HuH-7 (cell line): ENCODE measurements around the gene TRMT61A.

ENCODE experiments used
- DNase-seq: peaks from one replicate; pipeline ENCODE4 v3.0.0; 2011; ENCODE audit warnings: low spot score

TRMT61A gene

DNA sequence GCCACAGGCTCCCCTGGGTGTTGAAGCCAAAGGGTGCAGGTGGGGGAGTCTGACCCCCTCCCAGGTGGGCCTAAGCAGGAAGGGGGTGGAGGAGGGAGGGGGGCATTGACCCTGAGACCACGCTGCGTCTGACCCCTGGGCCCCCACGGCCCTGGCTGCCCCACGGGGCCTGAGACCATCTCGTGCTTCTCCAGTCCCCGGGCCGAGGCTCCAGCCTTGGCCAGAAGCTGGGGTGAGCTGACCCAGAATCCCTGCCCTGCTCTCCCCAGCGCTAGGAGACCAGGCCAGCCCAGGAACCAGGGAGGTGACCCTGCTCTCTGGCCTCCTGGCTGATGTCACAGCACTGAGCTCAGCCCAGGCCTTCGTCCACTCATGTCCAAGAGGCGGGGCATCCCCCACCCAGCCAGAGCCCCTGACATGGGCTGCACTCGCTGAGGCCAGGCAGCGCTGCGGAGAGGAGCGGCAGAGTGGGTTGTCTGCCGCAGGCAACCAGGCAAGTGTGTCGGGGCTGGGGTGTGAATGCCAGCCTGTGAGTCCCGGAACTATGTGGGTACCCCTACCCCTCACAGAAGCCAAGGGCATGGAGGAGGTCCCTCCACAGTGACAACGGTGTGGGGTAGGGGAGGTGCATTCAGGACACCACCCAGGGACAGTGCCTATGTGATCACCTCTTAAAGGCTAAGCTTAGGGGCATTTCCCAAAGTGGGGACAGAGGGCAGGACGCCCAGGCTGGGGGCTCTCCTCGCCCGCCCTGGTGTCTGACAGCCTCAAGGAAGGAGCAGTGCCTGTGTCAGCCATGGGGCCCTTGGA is 6.3 kb downstream of the TRMT61A start:
- DNase-seq = no peak

DNA sequence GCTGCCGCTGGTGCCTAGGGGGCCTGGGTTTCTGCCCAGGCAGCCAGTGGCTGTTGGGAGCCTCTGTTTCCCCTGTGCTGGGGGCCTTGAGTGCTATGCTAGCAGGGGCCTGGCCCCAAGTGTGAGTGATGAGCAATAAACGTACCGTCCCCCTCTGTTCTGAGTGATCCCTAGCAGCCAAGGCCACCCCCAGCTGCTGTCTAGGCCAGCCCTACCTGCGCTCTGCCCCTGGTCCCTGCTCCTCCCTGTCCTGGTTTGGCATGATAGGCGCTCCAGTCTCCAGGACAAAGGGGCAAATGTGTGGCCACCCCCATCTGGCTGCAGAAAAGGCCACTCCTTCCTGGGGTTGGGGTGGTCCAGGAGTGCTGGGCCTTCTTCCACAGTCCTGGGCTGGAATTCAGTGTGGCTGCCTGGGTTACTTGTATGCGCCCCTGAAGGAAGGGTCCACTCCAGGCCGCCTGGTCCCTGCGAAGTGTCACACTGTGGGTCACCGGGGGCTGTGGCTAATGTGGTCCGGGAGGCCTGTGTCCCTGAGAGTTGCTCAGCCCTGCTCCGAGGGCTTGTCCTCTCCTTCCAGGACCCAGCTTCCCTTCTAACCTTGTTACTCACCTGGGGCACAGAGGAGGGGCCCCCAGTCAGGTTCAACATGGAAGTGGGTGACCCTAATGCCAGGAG is 7.0 kb downstream of the TRMT61A start:
- no peak for DNase-seq

DNA sequence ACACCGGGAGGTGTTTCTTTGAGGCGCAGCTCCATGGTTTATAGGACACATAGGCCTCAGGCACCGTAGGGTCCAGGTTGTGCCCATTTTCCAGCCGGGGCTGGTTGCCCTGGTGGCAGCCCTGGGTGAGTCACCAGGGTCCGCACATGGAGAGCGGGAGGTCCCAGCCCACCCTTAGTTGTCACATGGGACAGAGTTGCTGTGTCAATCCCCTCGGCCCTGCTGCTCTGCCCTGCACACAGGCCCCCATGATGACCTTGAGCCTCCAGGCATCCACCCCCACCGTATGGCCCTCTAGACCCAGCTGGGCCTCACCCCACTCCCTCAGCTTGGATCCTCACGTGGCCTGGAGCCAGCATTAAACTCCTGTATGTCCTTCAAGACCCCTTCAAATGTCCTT is 7.7 kb downstream of the TRMT61A start:
- DNase-seq = no peak

GRCh38 chr14:103537175-103537990 is 8.4 kb downstream of the TRMT61A start:
- no peak for DNase-seq

DNA sequence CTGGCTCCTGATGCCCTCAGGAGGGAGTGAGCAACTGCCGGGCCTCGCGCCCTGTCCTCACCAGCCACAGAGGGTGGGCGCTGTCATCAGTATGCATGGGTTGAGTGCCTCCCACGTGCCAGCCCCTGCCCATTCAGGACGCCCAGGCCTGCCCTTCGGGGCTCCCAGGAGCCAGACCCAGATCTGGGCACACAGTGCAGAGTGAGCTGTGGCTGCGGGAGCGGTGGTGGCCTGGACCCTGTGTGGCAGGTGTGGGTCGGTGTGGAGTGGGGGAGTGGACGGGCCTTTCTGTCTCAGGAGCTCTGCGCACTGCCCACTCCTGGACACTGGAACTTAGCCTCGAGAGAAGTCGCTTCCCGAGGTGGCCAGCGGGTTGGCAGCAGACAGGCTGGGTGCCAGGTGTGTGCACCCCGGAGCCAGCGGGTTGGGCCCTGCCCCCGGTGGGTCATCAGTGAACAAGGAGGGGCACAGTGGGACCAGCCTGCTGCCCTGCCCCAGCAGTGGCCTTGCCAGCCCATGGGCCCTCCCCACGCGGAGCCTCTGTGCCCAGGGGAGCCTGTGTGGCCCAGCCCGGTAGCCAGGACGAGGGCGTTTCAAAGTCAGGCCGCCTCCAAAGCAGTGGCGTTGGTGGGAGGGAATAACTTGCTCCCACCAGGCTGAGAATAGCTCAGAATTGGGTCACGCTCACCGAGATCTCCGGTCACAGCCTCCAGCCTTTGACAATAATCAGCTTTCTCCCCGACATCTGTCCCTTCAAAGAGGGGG is 9.5 kb downstream of the TRMT61A start:
- DNase-seq = no peak

GRCh38 chr14:103539056-103539825 is 10.2 kb downstream of the TRMT61A start:
- no peak for DNase-seq

- no peak for DNase-seq
Observed at GRCh38 chr14:103540821-103541708, 12.1 kb downstream of the TRMT61A start.

DNA sequence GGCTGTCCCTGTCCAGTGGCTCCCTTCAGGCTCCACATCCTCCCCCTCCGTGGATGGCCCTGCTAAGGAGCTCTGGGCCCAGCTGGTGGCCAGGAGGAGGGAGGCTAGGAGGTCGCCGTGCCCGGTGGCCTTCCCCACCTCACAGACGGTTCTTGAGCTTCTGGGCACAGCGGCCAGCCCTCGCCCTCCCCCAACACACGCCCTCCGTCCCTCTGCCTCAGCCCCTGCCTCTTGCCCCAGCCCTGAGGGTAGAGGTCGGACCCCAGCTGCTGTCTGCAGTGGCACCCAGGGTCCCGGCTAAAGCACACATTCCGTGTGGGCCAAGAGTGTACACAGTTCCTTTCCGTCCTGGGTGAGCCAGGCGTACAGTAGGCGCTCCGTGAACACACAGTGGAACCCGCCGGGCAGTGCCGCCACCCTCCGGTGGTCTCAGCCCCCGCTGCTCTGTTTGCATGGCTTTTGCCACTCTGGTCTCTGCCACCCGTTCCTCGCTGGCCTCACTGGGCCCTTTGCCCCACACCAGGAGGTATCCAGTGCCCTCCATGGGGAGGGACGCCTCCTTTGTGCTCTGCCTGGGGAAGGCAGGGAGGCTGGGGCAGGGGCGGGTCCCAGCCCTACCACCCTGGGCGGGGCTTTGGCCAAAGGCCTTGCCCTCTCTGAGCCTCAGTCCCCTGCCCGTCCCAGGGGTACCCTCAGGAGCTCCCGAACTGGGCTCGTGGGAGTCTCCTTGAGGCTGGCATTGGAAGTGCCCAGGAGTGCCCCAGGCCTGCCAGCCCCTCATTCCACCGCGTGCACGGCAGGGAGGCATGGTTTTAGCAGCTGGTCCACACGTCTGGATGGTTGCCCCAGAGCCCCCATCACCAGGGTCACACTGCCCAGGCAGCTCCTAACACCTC is 13.0 kb downstream of the TRMT61A start:
- no peak for DNase-seq

GRCh38 chr14:103542605-103543088 is 13.7 kb downstream of the TRMT61A start:
- DNase-seq = no peak

- DNase-seq = no peak
Observed at GRCh38 chr14:103543140-103543539, 14.1 kb downstream of the TRMT61A start.

GRCh38 chr14:103543721-103544387 is 14.9 kb downstream of the TRMT61A start:
- no peak for DNase-seq

GRCh38 chr14:103544388-103545218 is 15.6 kb downstream of the TRMT61A start:
- no peak for DNase-seq

DNA sequence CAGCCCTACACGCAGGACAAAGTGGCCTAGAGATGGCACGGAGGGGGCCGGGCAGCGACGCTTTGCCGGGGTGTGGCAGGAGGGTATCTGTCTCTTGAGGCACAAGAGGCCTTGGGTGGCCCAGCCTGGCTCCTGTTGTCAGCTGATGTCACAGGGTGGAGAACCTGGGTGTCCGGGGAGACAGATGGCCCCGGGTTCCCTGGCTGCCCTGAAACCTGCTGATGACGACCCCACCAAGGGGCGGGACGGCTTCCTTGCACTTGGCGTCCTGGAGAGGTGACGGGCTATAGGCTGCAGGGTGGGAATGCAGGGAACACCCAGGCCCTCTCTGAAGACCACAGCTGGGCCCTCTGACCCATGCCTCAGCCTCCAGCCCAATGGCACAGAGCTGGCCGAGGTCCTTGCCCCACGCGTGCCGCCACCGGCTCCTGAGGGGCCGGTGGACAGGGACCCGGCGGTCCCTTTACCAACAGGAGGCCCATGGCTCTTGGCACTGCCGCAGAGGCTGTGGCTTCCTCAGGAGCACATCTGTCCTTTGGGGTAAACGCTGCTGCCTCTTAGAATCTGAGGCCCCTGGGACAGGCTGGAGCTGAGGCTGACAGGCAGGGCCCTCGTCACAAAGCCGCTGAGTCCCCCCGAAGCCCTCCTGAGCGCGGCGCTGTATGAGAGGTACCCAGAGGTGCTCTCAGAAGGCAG is 16.4 kb downstream of the TRMT61A start:
- DNase-seq = no peak

DNA sequence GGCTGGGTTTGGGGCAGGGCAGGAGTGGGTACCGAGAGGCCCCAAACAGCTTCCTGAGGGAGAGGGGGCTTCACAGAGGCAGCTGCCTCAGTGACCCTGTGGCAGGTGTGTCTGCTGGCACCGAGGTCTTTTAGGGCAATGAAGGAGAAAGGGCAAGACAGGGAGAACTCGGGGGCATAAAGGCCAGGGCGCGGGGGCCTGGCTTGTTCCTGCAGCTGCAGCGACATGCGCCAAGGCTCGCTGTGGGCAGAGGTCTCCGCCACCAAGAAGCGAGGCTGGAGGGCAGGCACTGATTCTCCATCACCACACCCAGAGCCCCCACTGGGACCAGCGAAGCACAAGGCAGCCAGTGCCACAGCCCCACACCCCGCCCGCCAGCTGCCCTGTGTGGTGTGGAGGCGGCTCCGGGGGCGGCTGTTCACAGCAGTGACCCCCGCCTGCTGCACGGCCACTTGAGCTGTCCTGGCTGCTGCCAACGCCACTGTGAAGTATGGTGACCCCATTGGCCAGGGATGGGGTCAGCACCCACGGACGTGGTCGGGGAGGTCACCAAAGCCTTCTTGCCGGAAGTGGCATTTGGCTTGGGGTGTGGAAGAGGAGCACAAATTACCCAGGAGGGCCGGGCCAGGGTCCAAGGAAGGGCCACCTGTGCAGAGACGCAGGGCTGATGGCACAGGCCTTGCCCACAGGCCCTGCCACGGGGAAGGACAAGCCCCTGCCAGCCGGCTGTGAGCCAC is 17.1 kb downstream of the TRMT61A start:
- no peak for DNase-seq

GRCh38 chr14:103546652-103547454 is 17.9 kb downstream of the TRMT61A start:
- peak; percentile 91 for DNase-seq
